ENCODE data around the gene RPGRIP1L.

DNA sequence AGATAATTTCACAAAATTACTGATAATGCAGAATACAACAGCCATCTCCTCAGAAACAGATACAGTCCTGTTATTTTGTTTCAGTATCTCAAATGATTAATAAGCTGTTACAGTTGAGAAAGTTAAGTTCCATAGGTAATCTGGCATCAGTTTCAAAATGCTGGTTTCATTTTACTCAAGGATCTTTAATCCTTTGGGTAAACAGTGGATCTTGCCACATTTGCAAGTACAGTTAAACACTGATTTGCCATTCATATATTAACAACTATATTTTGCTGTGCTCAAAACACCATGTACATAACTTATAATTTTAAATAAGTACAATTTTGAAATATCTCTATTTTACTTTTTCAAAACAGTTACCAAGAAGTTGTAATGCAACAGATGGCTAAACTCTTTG, 31.2 kb downstream of the RPGRIP1L start:
- no peak for TF ChIP-seq POLR2A (IDR thresholded peaks at IDR 0.05)
- TF ChIP-seq, protein P1, sequence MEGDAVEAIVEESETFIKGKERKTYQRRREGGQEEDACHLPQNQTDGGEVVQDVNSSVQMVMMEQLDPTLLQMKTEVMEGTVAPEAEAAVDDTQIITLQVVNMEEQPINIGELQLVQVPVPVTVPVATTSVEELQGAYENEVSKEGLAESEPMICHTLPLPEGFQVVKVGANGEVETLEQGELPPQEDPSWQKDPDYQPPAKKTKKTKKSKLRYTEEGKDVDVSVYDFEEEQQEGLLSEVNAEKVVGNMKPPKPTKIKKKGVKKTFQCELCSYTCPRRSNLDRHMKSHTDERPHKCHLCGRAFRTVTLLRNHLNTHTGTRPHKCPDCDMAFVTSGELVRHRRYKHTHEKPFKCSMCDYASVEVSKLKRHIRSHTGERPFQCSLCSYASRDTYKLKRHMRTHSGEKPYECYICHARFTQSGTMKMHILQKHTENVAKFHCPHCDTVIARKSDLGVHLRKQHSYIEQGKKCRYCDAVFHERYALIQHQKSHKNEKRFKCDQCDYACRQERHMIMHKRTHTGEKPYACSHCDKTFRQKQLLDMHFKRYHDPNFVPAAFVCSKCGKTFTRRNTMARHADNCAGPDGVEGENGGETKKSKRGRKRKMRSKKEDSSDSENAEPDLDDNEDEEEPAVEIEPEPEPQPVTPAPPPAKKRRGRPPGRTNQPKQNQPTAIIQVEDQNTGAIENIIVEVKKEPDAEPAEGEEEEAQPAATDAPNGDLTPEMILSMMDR (IDR thresholded peaks at IDR 0.05): no peak
